22Rv1 (cell line): ENCODE data around the gene FOXG1.

Experiments used
- ZFX ChIP-seq: fragments of 450-650 bp; IDR thresholded peaks from 2 replicates; pipeline ENCODE4 v1.6.1; 2017; ENCODE audit warnings: antibody characterized with exemption, borderline replicate concordance
- TF ChIP-seq, protein P1 (sequence below): fragments of 450-650 bp; IDR thresholded peaks from 2 replicates; pipeline ENCODE4 v1.5.1; 2017; ENCODE audit warnings: mild to moderate bottlenecking

DNA sequence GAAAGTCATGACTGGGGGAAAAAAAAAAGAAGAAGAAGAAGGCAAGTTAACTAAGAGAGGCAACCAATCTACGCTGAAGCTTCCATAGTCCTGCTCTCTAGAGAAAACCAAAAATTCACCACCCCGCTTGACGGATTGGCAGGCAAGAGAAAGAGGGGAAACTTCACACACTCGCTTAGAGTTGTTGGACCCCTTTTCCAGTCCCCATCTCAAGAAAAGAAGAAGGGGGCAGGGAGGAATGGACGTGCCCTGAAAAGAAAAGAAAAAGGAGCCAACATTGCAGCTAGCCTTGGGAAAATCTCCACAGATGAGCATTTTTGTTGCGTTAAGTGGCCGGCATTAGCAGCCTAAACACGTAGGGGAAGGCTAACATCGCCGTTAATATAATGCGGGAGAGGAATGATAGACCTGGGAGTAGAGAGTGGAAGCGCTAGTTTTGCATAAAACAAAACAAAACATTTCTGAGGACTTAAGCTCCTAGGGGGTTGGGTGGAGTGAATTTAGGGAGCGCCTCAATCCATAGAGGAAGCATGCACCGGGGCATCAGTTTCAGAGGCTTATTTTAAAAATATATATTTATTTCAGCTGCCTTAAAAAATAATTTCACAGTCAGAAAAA, 11.3 kb upstream of the FOXG1 start:
- TF ChIP-seq, protein P1, sequence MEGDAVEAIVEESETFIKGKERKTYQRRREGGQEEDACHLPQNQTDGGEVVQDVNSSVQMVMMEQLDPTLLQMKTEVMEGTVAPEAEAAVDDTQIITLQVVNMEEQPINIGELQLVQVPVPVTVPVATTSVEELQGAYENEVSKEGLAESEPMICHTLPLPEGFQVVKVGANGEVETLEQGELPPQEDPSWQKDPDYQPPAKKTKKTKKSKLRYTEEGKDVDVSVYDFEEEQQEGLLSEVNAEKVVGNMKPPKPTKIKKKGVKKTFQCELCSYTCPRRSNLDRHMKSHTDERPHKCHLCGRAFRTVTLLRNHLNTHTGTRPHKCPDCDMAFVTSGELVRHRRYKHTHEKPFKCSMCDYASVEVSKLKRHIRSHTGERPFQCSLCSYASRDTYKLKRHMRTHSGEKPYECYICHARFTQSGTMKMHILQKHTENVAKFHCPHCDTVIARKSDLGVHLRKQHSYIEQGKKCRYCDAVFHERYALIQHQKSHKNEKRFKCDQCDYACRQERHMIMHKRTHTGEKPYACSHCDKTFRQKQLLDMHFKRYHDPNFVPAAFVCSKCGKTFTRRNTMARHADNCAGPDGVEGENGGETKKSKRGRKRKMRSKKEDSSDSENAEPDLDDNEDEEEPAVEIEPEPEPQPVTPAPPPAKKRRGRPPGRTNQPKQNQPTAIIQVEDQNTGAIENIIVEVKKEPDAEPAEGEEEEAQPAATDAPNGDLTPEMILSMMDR, result no peak
- no peak for TF ChIP-seq ZFX
